ENCODE results near the gene EYS.
"Not testable (repeated sequence)": the region's sequence is repeated elsewhere in the genome, so short reads cannot be mapped to it uniquely, and the experiment has no call there.

EYS gene

GRCh38 chr6:64037427-64037826 lies 1669.6 kb downstream of the EYS start:
- no peaks in the 10 kb centered on the region for H3K27me3 ChIP-seq (ENCODE audit: control insufficient read depth in 2 of 2, insufficient read depth in 2 of 2, low read length in 2 of 2)
- no peaks in the 10 kb centered on the region for H3K36me3 ChIP-seq (ENCODE audit: control insufficient read depth in 2 of 2, insufficient read depth in 2 of 2, low read length in 2 of 2)
- H3K27ac ChIP-seq (ENCODE audit: low read depth in 2 of 2, low read length in 2 of 2), result no peak overlapping the region
- H3K4me3 ChIP-seq (ENCODE audit: low read length in 2 of 2), result no peak overlapping the region
- H3K9me3 ChIP-seq (ENCODE audit: control insufficient read depth in 2 of 2, low read length in 2 of 2), result no peaks in the 10 kb centered on the region
- H3K9ac ChIP-seq (ENCODE audit: low read depth in 1 of 2, low read length in 2 of 2), result no peak overlapping the region
- no peaks in the 10 kb centered on the region for H3K4me1 ChIP-seq (ENCODE audit: control insufficient read depth in 2 of 2, insufficient read depth in 2 of 2, low read length in 2 of 2)

- Histone ChIP-seq H3K27me3 (ENCODE audit: control insufficient read depth in 2 of 2, insufficient read depth in 2 of 2, low read length in 2 of 2) (no peaks in the 10 kb centered on the region), H3K4me1 (ENCODE audit: control insufficient read depth in 2 of 2, insufficient read depth in 2 of 2, low read length in 2 of 2) (no peaks in the 10 kb centered on the region), H3K9me3 (ENCODE audit: control insufficient read depth in 2 of 2, low read length in 2 of 2) (no peaks in the 10 kb centered on the region), H3K27ac (ENCODE audit: low read depth in 2 of 2, low read length in 2 of 2) (no peak overlapping the region), H3K4me3 (ENCODE audit: low read length in 2 of 2) (no peak overlapping the region), H3K36me3 (ENCODE audit: control insufficient read depth in 2 of 2, insufficient read depth in 2 of 2, low read length in 2 of 2) (no peaks in the 10 kb centered on the region), H3K9ac (ENCODE audit: low read depth in 1 of 2, low read length in 2 of 2) (no peak overlapping the region)
Measured at GRCh38 chr6:64034910-64035655, 1671.9 kb downstream of the EYS start.

GRCh38 chr6:64034291-64034690 lies 1672.7 kb downstream of the EYS start:
- Histone ChIP-seq H3K27ac (ENCODE audit: low read depth in 2 of 2, low read length in 2 of 2) (no peak overlapping the region), H3K36me3 (ENCODE audit: control insufficient read depth in 2 of 2, insufficient read depth in 2 of 2, low read length in 2 of 2) (no peaks in the 10 kb centered on the region), H3K27me3 (ENCODE audit: control insufficient read depth in 2 of 2, insufficient read depth in 2 of 2, low read length in 2 of 2) (no peaks in the 10 kb centered on the region)

GRCh38 chr6:64030950-64031618 lies 1675.9 kb downstream of the EYS start:
- H3K4me3 ChIP-seq (ENCODE audit: low read length in 2 of 2), result not testable (repeated sequence)

More at GRCh38 chr6:64034291-64034690, 1672.7 kb downstream of the EYS start:
- H3K4me3 ChIP-seq (ENCODE audit: low read length in 2 of 2), result no peak overlapping the region
- no peak overlapping the region for H3K9ac ChIP-seq (ENCODE audit: low read depth in 1 of 2, low read length in 2 of 2)
- H3K4me1 ChIP-seq (ENCODE audit: control insufficient read depth in 2 of 2, insufficient read depth in 2 of 2, low read length in 2 of 2), result no peaks in the 10 kb centered on the region
- H3K9me3 ChIP-seq (ENCODE audit: control insufficient read depth in 2 of 2, low read length in 2 of 2), result no peaks in the 10 kb centered on the region

GRCh38 chr6:64023693-64024092 lies 1683.3 kb downstream of the EYS start:
- no peak overlapping the region for H3K4me3 ChIP-seq (ENCODE audit: low read length in 2 of 2)
- no peaks in the 10 kb centered on the region for H3K36me3 ChIP-seq (ENCODE audit: control insufficient read depth in 2 of 2, insufficient read depth in 2 of 2, low read length in 2 of 2)
- H3K9me3 ChIP-seq (ENCODE audit: control insufficient read depth in 2 of 2, low read length in 2 of 2), result no peaks in the 10 kb centered on the region
- no peak overlapping the region for H3K27ac ChIP-seq (ENCODE audit: low read depth in 2 of 2, low read length in 2 of 2)
- H3K27me3 ChIP-seq (ENCODE audit: control insufficient read depth in 2 of 2, insufficient read depth in 2 of 2, low read length in 2 of 2), result no peaks in the 10 kb centered on the region
- H3K4me1 ChIP-seq (ENCODE audit: control insufficient read depth in 2 of 2, insufficient read depth in 2 of 2, low read length in 2 of 2), result no peaks in the 10 kb centered on the region
- H3K9ac ChIP-seq (ENCODE audit: low read depth in 1 of 2, low read length in 2 of 2), result no peak overlapping the region

More at GRCh38 chr6:64030950-64031618, 1675.9 kb downstream of the EYS start:
- H3K27ac ChIP-seq (ENCODE audit: low read depth in 2 of 2, low read length in 2 of 2); H3K36me3 ChIP-seq (ENCODE audit: control insufficient read depth in 2 of 2, insufficient read depth in 2 of 2, low read length in 2 of 2); H3K9me3 ChIP-seq (ENCODE audit: control insufficient read depth in 2 of 2, low read length in 2 of 2); H3K9ac ChIP-seq (ENCODE audit: low read depth in 1 of 2, low read length in 2 of 2); H3K4me1 ChIP-seq (ENCODE audit: control insufficient read depth in 2 of 2, insufficient read depth in 2 of 2, low read length in 2 of 2); H3K27me3 ChIP-seq (ENCODE audit: control insufficient read depth in 2 of 2, insufficient read depth in 2 of 2, low read length in 2 of 2): not testable (repeated sequence)

GRCh38 chr6:64014595-64014994 lies 1692.4 kb downstream of the EYS start:
- Histone ChIP-seq H3K4me1 (ENCODE audit: control insufficient read depth in 2 of 2, insufficient read depth in 2 of 2, low read length in 2 of 2) (peaks cover 0 to 6% of the 10 kb centered on the region in 2 donors), H3K27me3 (ENCODE audit: control insufficient read depth in 2 of 2, insufficient read depth in 2 of 2, low read length in 2 of 2) (no peaks in the 10 kb centered on the region), H3K4me3 (ENCODE audit: low read length in 2 of 2) (no peak overlapping the region), H3K27ac (ENCODE audit: low read depth in 2 of 2, low read length in 2 of 2) (no peak overlapping the region), H3K36me3 (ENCODE audit: control insufficient read depth in 2 of 2, insufficient read depth in 2 of 2, low read length in 2 of 2) (no peaks in the 10 kb centered on the region), H3K9me3 (ENCODE audit: control insufficient read depth in 2 of 2, low read length in 2 of 2) (no peaks in the 10 kb centered on the region), H3K9ac (ENCODE audit: low read depth in 1 of 2, low read length in 2 of 2) (no peak overlapping the region)

GRCh38 chr6:64013011-64013410 lies 1694.0 kb downstream of the EYS start:
- Histone ChIP-seq H3K4me3 (ENCODE audit: low read length in 2 of 2) (no peak overlapping the region), H3K27ac (ENCODE audit: low read depth in 2 of 2, low read length in 2 of 2) (no peak overlapping the region), H3K36me3 (ENCODE audit: control insufficient read depth in 2 of 2, insufficient read depth in 2 of 2, low read length in 2 of 2) (no peaks in the 10 kb centered on the region)

GRCh38 chr6:64012351-64013001 lies 1694.5 kb downstream of the EYS start:
- H3K27ac ChIP-seq (ENCODE audit: low read depth in 2 of 2, low read length in 2 of 2), result no peak overlapping the region
- peaks cover 0 to 6% of the 10 kb centered on the region in 2 donors for H3K4me1 ChIP-seq (ENCODE audit: control insufficient read depth in 2 of 2, insufficient read depth in 2 of 2, low read length in 2 of 2)
- no peaks in the 10 kb centered on the region for H3K9me3 ChIP-seq (ENCODE audit: control insufficient read depth in 2 of 2, low read length in 2 of 2)
- H3K9ac ChIP-seq (ENCODE audit: low read depth in 1 of 2, low read length in 2 of 2), result peak overlapping the region in 1 of 2 donors; percentile 24
- no peak overlapping the region for H3K4me3 ChIP-seq (ENCODE audit: low read length in 2 of 2)
- H3K36me3 ChIP-seq (ENCODE audit: control insufficient read depth in 2 of 2, insufficient read depth in 2 of 2, low read length in 2 of 2), result no peaks in the 10 kb centered on the region
- no peaks in the 10 kb centered on the region for H3K27me3 ChIP-seq (ENCODE audit: control insufficient read depth in 2 of 2, insufficient read depth in 2 of 2, low read length in 2 of 2)

More at GRCh38 chr6:64013011-64013410, 1694.0 kb downstream of the EYS start:
- Histone ChIP-seq H3K9ac (ENCODE audit: low read depth in 1 of 2, low read length in 2 of 2) (no peak overlapping the region), H3K9me3 (ENCODE audit: control insufficient read depth in 2 of 2, low read length in 2 of 2) (no peaks in the 10 kb centered on the region), H3K4me1 (ENCODE audit: control insufficient read depth in 2 of 2, insufficient read depth in 2 of 2, low read length in 2 of 2) (peaks cover 0 to 6% of the 10 kb centered on the region in 2 donors), H3K27me3 (ENCODE audit: control insufficient read depth in 2 of 2, insufficient read depth in 2 of 2, low read length in 2 of 2) (no peaks in the 10 kb centered on the region)

GRCh38 chr6:64010666-64011065 lies 1696.4 kb downstream of the EYS start:
- Histone ChIP-seq H3K27me3 (ENCODE audit: control insufficient read depth in 2 of 2, insufficient read depth in 2 of 2, low read length in 2 of 2) (no peaks in the 10 kb centered on the region), H3K4me3 (ENCODE audit: low read length in 2 of 2) (no peak overlapping the region), H3K9ac (ENCODE audit: low read depth in 1 of 2, low read length in 2 of 2) (no peak overlapping the region), H3K4me1 (ENCODE audit: control insufficient read depth in 2 of 2, insufficient read depth in 2 of 2, low read length in 2 of 2) (peaks cover 0 to 6% of the 10 kb centered on the region in 2 donors), H3K27ac (ENCODE audit: low read depth in 2 of 2, low read length in 2 of 2) (no peak overlapping the region), H3K36me3 (ENCODE audit: control insufficient read depth in 2 of 2, insufficient read depth in 2 of 2, low read length in 2 of 2) (no peaks in the 10 kb centered on the region), H3K9me3 (ENCODE audit: control insufficient read depth in 2 of 2, low read length in 2 of 2) (no peaks in the 10 kb centered on the region)

- no peak overlapping the region for H3K9ac ChIP-seq (ENCODE audit: low read depth in 1 of 2, low read length in 2 of 2)
- H3K27ac ChIP-seq (ENCODE audit: low read depth in 2 of 2, low read length in 2 of 2), result no peak overlapping the region
- no peaks in the 10 kb centered on the region for H3K27me3 ChIP-seq (ENCODE audit: control insufficient read depth in 2 of 2, insufficient read depth in 2 of 2, low read length in 2 of 2)
- no peaks in the 10 kb centered on the region for H3K36me3 ChIP-seq (ENCODE audit: control insufficient read depth in 2 of 2, insufficient read depth in 2 of 2, low read length in 2 of 2)
- no peaks in the 10 kb centered on the region for H3K9me3 ChIP-seq (ENCODE audit: control insufficient read depth in 2 of 2, low read length in 2 of 2)
- H3K4me1 ChIP-seq (ENCODE audit: control insufficient read depth in 2 of 2, insufficient read depth in 2 of 2, low read length in 2 of 2), result peaks cover 0 to 6% of the 10 kb centered on the region in 2 donors
- no peak overlapping the region for H3K4me3 ChIP-seq (ENCODE audit: low read length in 2 of 2)
Measured at GRCh38 chr6:64010010-64010409, 1697.0 kb downstream of the EYS start.
